ENCODE measurements around the gene SLC66A1. TPM values are rescaled to one million over a fixed set of nuclear protein-coding genes. Genes with fewer than 3 reads are reported as not detected.

The SLC66A1 gene
- total and polyA plus RNA-seq, 9 of the 15 experiments (the other 6 are each of a cell fraction or from before 2014, with no cell fraction given): 1.2 to 40.8 (median 18.6) TPM

DNA sequence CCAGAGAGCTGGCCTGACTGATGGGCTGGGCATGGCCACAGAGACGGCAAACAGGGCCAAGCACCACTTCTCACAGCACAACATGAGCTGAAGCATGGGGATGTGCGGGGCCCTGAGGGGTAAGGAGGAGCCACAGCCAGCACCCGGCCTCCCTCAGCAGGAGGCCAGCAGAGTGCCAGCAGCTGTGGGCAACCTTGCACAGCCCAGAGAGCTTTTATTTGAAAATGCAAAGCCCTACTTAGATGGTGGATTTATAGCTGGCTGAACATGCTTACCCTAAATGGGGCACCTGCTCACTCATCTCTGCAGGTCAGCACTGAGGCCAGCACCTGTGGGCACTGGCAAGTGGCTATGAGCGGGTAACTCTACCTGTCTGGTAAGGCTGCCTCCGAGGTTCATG lies 44.1 kb downstream of the SLC66A1 start:
- ATAC-seq: no peak
- Histone ChIP-seq H3K4me3 (no peak overlapping the region), H3K4me2 (ENCODE audit: insufficient read depth, low read length) (no peak overlapping the region), H3K27me3 (ENCODE audit: control insufficient read depth in 2 of 2, insufficient read depth in 2 of 2, low read length in 2 of 2) (no peaks in the 10 kb centered on the region), H3K27ac (ENCODE audit: extremely low read depth, low read depth, low read length) (no peak overlapping the region), H2AFZ (ENCODE audit: low read depth, low read length) (no peak overlapping the region), H3K9me1 (ENCODE audit: control insufficient read depth, insufficient read depth, low read length) (peaks cover 5% of the 10 kb centered on the region), H3K36me3 (ENCODE audit: control insufficient read depth, insufficient read depth, low read length) (peaks cover 55% of the 10 kb centered on the region; the same call in 2 of the 3 replicates), H3K79me2 (ENCODE audit: control insufficient read depth, insufficient read depth, low read length) (no peaks in the 10 kb centered on the region), H3K4me1 (replicated peaks in 1 of 2; ENCODE audit: control insufficient read depth in 2 of 2, insufficient read depth in 2 of 2, low read length in 2 of 2) (peaks cover 0 to 11% of the 10 kb centered on the region in 2 experiments; a peak in 1 of 5 replicates), H3K9me3 (replicated peaks; ENCODE audit: control insufficient read depth, insufficient read depth, low read depth, low read length) (no peaks in the 10 kb centered on the region), H3K9ac (ENCODE audit: insufficient read depth in 1 of 2, low read depth in 2 of 2, low read length in 2 of 2) (no peak overlapping the region), H4K20me1 (replicated peaks; ENCODE audit: control insufficient read depth, insufficient read depth, low read length) (peaks cover 7% of the 10 kb centered on the region)
- POLR2A ChIA-PET: interaction anchor here (0.8 kb wide), 1 partner anchor 16 kb away, joined by 3 read pairs; no protein-coding TSS in a partner anchor
- BruUV-seq (replicated peaks): no TSS peak
- TF ChIP-seq SOX6 (IDR thresholded peaks at IDR 0.05) (no peak), PURB (CRISPR knock-in tag; IDR thresholded peaks at IDR 0.05; ENCODE audit: low read depth) (no peak), SMC3 (conservative IDR thresholded peaks at IDR 0.05; ENCODE audit: insufficient read depth, low read depth, low read length) (no peak)
- 89% methylated on average over 5 of the region's 5 CpGs for WGBS (ENCODE audit: insufficient coverage, low coverage, missing lambda C conversion rate)
- no peak for DNase-seq (ENCODE audit: extremely low read depth in 1 of 4, low spot score in 3 of 4)
- intact Hi-C loops (cut with micrococcal nuclease): no loop called here
- CTCF ChIA-PET (ENCODE audit: low intra/inter-chr PET ratio): no interaction called here
- in situ Hi-C loops (cut with MboI): no loop called here
- FAIRE-seq: no peak

DNA sequence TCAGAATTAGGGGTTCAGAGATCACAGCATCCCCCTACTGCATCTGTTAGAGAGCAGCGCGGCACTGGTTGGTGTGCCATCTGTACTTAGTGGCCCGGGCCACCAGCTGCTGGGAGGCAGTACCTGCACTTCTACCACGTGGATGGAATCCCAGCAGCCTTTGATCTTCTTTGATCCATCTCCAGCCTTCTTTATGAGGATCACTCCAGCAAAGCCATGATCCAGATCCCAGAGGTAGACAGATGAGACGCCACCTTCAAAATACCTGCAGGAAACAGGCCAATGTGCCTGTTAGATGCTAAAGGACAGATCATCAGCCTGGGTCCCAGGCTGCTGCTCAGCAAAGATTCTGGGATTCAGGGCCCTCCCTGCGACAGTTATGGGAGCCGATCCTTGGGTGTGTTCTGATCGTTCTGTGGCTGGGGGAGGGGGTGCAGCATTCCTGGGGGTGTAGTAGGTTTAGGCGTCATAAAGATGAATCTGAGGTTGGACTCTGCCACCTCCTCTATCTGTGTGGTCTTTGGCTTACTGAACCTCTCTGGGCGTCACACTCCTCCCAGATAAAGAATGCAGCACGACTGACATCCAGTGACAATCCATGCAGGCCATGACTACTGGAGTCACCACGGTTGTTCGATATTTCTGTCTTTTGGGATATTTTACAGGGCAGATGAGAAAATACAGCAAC lies 45.3 kb downstream of the SLC66A1 start:
- H4K20me1 ChIP-seq (replicated peaks; ENCODE audit: control insufficient read depth, insufficient read depth, low read length): peaks cover 3% of the 10 kb centered on the region
- H3K9me1 ChIP-seq (ENCODE audit: control insufficient read depth, insufficient read depth, low read length): peaks cover 6% of the 10 kb centered on the region
- H3K79me2 ChIP-seq (ENCODE audit: control insufficient read depth, insufficient read depth, low read length): no peaks in the 10 kb centered on the region
- TF ChIP-seq ZNF445 (CRISPR knock-in tag; IDR thresholded peaks at IDR 0.05; ENCODE audit: low read depth) (no peak), SMARCA5 (IDR thresholded peaks at IDR 0.05) (no peak), HOXB6 (CRISPR knock-in tag; IDR thresholded peaks at IDR 0.05; ENCODE audit: borderline replicate concordance) (no peak), PHF20 (IDR thresholded peaks at IDR 0.05; ENCODE audit: partially characterized antibody) (no peak), RNF2 (IDR thresholded peaks at IDR 0.05) (no peak), GATA2 (CRISPR knock-in tag; IDR thresholded peaks at IDR 0.05) (no peak)
- TF ChIP-seq, protein P1, sequence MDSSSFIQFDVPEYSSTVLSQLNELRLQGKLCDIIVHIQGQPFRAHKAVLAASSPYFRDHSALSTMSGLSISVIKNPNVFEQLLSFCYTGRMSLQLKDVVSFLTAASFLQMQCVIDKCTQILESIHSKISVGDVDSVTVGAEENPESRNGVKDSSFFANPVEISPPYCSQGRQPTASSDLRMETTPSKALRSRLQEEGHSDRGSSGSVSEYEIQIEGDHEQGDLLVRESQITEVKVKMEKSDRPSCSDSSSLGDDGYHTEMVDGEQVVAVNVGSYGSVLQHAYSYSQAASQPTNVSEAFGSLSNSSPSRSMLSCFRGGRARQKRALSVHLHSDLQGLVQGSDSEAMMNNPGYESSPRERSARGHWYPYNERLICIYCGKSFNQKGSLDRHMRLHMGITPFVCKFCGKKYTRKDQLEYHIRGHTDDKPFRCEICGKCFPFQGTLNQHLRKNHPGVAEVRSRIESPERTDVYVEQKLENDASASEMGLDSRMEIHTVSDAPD (CRISPR knock-in tag; IDR thresholded peaks at IDR 0.05): no peak
- TF ChIP-seq, protein P2, sequence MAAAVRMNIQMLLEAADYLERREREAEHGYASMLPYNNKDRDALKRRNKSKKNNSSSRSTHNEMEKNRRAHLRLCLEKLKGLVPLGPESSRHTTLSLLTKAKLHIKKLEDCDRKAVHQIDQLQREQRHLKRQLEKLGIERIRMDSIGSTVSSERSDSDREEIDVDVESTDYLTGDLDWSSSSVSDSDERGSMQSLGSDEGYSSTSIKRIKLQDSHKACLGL (CRISPR knock-in tag; IDR thresholded peaks at IDR 0.05; ENCODE audit: borderline replicate concordance, poor library complexity, severe bottlenecking): no peak
- H3K9me3 ChIP-seq (replicated peaks; ENCODE audit: control insufficient read depth, insufficient read depth, low read depth, low read length): no peaks in the 10 kb centered on the region
- no peak overlapping the region for H2AFZ ChIP-seq (ENCODE audit: low read depth, low read length)
- H3K4me1 ChIP-seq (replicated peaks in 1 of 2; ENCODE audit: control insufficient read depth in 2 of 2, insufficient read depth in 2 of 2, low read length in 2 of 2): peaks cover 0 to 11% of the 10 kb centered on the region in 2 experiments; a peak in 1 of 5 replicates
- H3K27ac ChIP-seq (ENCODE audit: extremely low read depth, low read depth, low read length): no peak overlapping the region
- DNase-seq (ENCODE audit: extremely low read depth in 1 of 4, low spot score in 3 of 4) (no peak), ATAC-seq (no peak), FAIRE-seq (no peak)
- whole genome bisulfite sequencing (ENCODE audit: insufficient coverage, low coverage, missing lambda C conversion rate): 82% methylated on average over 13 of the region's 13 CpGs
- no peaks in the 10 kb centered on the region for H3K27me3 ChIP-seq (ENCODE audit: control insufficient read depth in 2 of 2, insufficient read depth in 2 of 2, low read length in 2 of 2)
- no peak overlapping the region for H3K4me3 ChIP-seq
- BruUV-seq (replicated peaks): no TSS peak
- ChIA-PET POLR2A (interaction anchor here (0.7 kb wide), 1 partner anchor 23 kb away, joined by 3 read pairs; no protein-coding TSS in a partner anchor), CTCF (ENCODE audit: low intra/inter-chr PET ratio) (no interaction called here)
- H3K36me3 ChIP-seq (ENCODE audit: control insufficient read depth, insufficient read depth, low read length): peaks cover 46% of the 10 kb centered on the region; the same call in 2 of the 3 replicates
- intact Hi-C loops (cut with micrococcal nuclease): no loop called here
- in situ Hi-C loops (cut with MboI): no loop called here
- H3K4me2 ChIP-seq (ENCODE audit: insufficient read depth, low read length): no peak overlapping the region
- H3K9ac ChIP-seq (ENCODE audit: insufficient read depth in 1 of 2, low read depth in 2 of 2, low read length in 2 of 2): no peak overlapping the region

All from K562 (cell line).